ENCODE data around the gene CCS.

DNA sequence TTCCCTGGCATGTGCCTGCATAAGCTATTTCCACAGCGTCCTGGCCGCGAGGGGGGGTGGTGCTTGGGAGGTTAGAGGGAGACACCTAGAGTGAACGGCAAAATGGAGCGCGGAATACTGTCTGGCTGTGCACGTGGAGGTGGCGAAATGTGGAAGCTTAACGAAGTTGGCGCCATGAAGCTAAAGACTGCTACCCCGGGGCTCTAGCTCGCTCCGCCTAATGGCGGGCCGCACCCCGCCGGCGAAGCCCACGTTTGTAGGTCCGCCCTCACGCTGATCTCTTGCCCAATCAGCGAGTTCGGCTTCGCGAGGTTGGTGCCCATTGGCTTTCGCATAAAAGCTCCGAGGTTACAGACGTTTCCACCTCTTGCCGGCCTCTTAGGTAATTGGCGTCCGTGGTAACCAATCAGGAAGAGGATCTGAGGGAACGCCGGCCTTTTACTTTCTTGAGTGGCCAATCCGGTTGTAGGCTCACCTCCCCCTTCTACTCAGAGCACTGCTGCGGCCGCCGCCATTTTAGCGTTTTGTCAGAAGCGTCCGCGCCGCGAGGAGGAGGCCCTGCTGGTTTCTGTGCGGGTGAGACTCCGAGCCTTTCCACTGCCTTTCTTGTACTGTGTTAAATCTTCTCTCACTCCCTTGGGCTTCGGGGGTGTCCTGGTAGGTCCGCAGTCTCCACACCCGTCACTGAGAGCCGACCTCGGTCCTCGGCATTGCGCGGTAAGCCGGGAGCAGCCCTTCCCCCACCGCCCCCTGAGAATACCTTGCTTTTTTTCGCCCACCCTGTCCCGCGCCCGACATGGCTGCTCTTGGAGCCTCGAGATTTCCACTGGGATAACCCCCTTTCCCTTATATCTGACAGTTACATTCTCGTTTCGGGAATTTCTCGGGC, 45.4 kb downstream of the CCS start, which contains the start of gene RBM4:
- TF ChIP-seq, protein P1, sequence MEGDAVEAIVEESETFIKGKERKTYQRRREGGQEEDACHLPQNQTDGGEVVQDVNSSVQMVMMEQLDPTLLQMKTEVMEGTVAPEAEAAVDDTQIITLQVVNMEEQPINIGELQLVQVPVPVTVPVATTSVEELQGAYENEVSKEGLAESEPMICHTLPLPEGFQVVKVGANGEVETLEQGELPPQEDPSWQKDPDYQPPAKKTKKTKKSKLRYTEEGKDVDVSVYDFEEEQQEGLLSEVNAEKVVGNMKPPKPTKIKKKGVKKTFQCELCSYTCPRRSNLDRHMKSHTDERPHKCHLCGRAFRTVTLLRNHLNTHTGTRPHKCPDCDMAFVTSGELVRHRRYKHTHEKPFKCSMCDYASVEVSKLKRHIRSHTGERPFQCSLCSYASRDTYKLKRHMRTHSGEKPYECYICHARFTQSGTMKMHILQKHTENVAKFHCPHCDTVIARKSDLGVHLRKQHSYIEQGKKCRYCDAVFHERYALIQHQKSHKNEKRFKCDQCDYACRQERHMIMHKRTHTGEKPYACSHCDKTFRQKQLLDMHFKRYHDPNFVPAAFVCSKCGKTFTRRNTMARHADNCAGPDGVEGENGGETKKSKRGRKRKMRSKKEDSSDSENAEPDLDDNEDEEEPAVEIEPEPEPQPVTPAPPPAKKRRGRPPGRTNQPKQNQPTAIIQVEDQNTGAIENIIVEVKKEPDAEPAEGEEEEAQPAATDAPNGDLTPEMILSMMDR (conservative IDR thresholded peaks at IDR 0.05; ENCODE audit: low read length) = 0 out of 2 replicates have a peak, but pooled peaks have one; percentile 29
- no peak for TF ChIP-seq EZH2phosphoT487 (IDR thresholded peaks at IDR 0.05; ENCODE audit: borderline replicate concordance, low read depth, low read length)
